K562 (cell line): ENCODE results near the gene SETD1B. TPM values are rescaled to one million over a fixed set of nuclear protein-coding genes. Genes with fewer than 3 reads are reported as not detected.

Experiments
- ATAC-seq: fragments of 200-7000 bp; cut with Tn5 transposase; 3 replicates; pipeline ENCODE4 v1.9.1; 2020; ENCODE audit warnings: moderate library complexity
- BruUV-seq: library from RNA; stranded (reverse); fragments of 400-500 nt; replicated peaks from 2 replicates; lab custom pipeline; 2021; lab: Mats Ljungman, UMichigan
- CTCF ChIA-PET: fragments of 300-600 bp; formaldehyde crosslinking; extraction: SDS; loops from one replicate; lab custom pipeline; 2021; ENCODE audit warnings: low intra/inter-chr PET ratio; lab: Yijun Ruan, JAX
- POLR2A ChIA-PET: fragments of 300-600, 350-650 bp; sonication (Branson Sonifier 250); formaldehyde crosslinking; extraction: SDS; loops from one replicate; lab custom pipeline; 2021; ENCODE audit warnings: antibody characterized with exemption, inconsistent platforms; lab: Yijun Ruan, JAX
- DNase-seq, 4 experiments: peaks; one replicate each; pipeline versions ENCODE4 v3.0.0 to v3.0.0-alpha.2; 2011 to 2018; ENCODE audit warnings: low spot score in 3 of 4, mixed read lengths in 3 of 4; ENCODE audit errors: extremely low read depth in 1 of 4
- FAIRE-seq: peaks from 2 replicates; lab custom pipeline; 2011; peaks lifted over from hg19 to GRCh38; lab: Jason Lieb, UNC
- H2AFZ ChIP-seq: 2 replicates; pipeline ENCODE4 v1.6.0; 2011; ENCODE audit warnings: low read depth, low read length, control low read depth, inconsistent platforms
- H3K27ac ChIP-seq: fragments of 200-600 bp; 3 replicates; pipeline ENCODE4 v1.8.0; 2011; ENCODE audit warnings: low read depth, mild to moderate bottlenecking, control low read depth, inconsistent platforms, low read length, moderate library complexity, mixed read lengths; ENCODE audit errors: extremely low read depth
- H3K27me3 ChIP-seq, 2 experiments: fragments of 300-600 bp in 1 of 2; 2 replicates in 1 of 2; 3 replicates in 1 of 2; pipeline versions ENCODE4 v1.6.0 to v1.8.0; 2011; ENCODE audit warnings: inconsistent platforms in 2 of 2, low read length in 2 of 2, mild to moderate bottlenecking in 1 of 2, mixed read lengths in 1 of 2, moderate library complexity in 1 of 2; ENCODE audit not compliant: control insufficient read depth in 2 of 2, insufficient read depth in 2 of 2
- H3K36me3 ChIP-seq: fragments of 300-600 bp; 3 replicates; pipeline ENCODE4 v1.8.0; 2011; ENCODE audit warnings: mild to moderate bottlenecking, low read length, inconsistent platforms; ENCODE audit not compliant: control insufficient read depth, insufficient read depth
- H3K4me1 ChIP-seq, 2 experiments: fragments of 200-600 bp in 1 of 2; replicated peaks in 1 of 2; 2 replicates in 1 of 2; 3 replicates in 1 of 2; pipeline versions ENCODE4 v1.5.1 to v1.8.0; 2011; ENCODE audit warnings: inconsistent platforms in 2 of 2, low read length in 2 of 2, mild to moderate bottlenecking in 1 of 2, mixed read lengths in 1 of 2, moderate library complexity in 1 of 2; ENCODE audit not compliant: control insufficient read depth in 2 of 2, insufficient read depth in 2 of 2
- H3K4me2 ChIP-seq: 2 replicates; pipeline ENCODE4 v1.6.1; 2011; ENCODE audit warnings: low read length, control low read depth, inconsistent platforms, mixed read lengths; ENCODE audit not compliant: insufficient read depth
- H3K4me3 ChIP-seq: fragments of 200-600 bp; sonication (generic), shearing (Covaris generic); 2 replicates; pipeline ENCODE4 v1.5.1; 2016; ENCODE audit warnings: control low read depth, inconsistent platforms
- H3K79me2 ChIP-seq: fragments of 200-600 bp; 3 replicates; pipeline ENCODE4 v1.8.0; 2011; ENCODE audit warnings: low read length, inconsistent platforms; ENCODE audit not compliant: control insufficient read depth, insufficient read depth
- H3K9ac ChIP-seq, 2 experiments: 2 replicates each; pipeline versions ENCODE4 v1.6.0 to v1.6.1; 2011; ENCODE audit warnings: low read depth in 2 of 2, low read length in 2 of 2, control low read depth in 1 of 2, inconsistent platforms in 1 of 2, mild to moderate bottlenecking in 1 of 2, mixed read lengths in 1 of 2; ENCODE audit not compliant: insufficient read depth in 1 of 2
- H3K9me1 ChIP-seq: one replicate; pipeline ENCODE4 v1.6.0; 2011; ENCODE audit warnings: inconsistent platforms, mild to moderate bottlenecking, low read length, moderate library complexity; ENCODE audit not compliant: control insufficient read depth, insufficient read depth
- H3K9me3 ChIP-seq: replicated peaks from 2 replicates; pipeline ENCODE4 v1.5.1; 2011; ENCODE audit warnings: low read depth, low read length, inconsistent platforms; ENCODE audit not compliant: control insufficient read depth, insufficient read depth
- H4K20me1 ChIP-seq: replicated peaks from 2 replicates; pipeline ENCODE4 v1.6.1; 2011; ENCODE audit warnings: low read length, inconsistent platforms, mixed read lengths; ENCODE audit not compliant: control insufficient read depth, insufficient read depth
- AFF1 ChIP-seq, 2 experiments: fragments of 450-650 bp; IDR thresholded peaks; 2 replicates each; pipeline ENCODE4 v1.6.1; 2018; ENCODE audit warnings: mild to moderate bottlenecking in 2 of 2, low read depth in 1 of 2; ENCODE audit not compliant: partially characterized antibody in 2 of 2
- IFI16 ChIP-seq: fragments of 250-450 bp; sonication (Bioruptor Pico); IDR thresholded peaks from 2 replicates; pipeline ENCODE4 v2.1.2; 2022; ENCODE audit warnings: mild to moderate bottlenecking, inconsistent platforms
- PHF20 ChIP-seq: fragments of 450-650 bp; IDR thresholded peaks from 2 replicates; pipeline ENCODE4 v1.6.1; 2018; ENCODE audit not compliant: partially characterized antibody
- ZFP91 ChIP-seq: sonication (generic); formaldehyde crosslinking; IDR thresholded peaks from 2 replicates; pipeline ENCODE4 v1.8.0; 2022; ENCODE audit warnings: mild to moderate bottlenecking, missing genetic modification reagents
- ZNF384 ChIP-seq: IDR thresholded peaks from 2 replicates; pipeline ENCODE4 v1.6.1; 2012; ENCODE audit warnings: low read depth, low read length, improper control_type of control experiment
- WGBS: fragments of 100-300 bp; shearing (Covaris generic); methylation state at CpG from one replicate; pipeline ENCODE4 v1.1.6; 2016; ENCODE audit warnings: low coverage, mixed read lengths; ENCODE audit not compliant: insufficient coverage; ENCODE audit errors: missing lambda C conversion rate; 5-methylcytosine and 5-hydroxymethylcytosine counted together
- in situ Hi-C: fragments of 300-500 bp; cut with MboI; formaldehyde crosslinking; loops from 4 replicates; pipeline ENCODE4 v1.15.0; 2018; ENCODE audit warnings: inconsistent platforms, mixed read lengths
- intact Hi-C: fragments of 100-400 bp; cut with micrococcal nuclease; formaldehyde crosslinking; loops from 2 replicates; pipeline ENCODE4 v1.14.2; 2022
- polyA plus RNA-seq, 8 experiments: library from polyadenylated mRNA; depleted of rRNA in 4 of 8; stranded (reverse) in 5 of 8; unstranded in 3 of 8; fragments of >200 nt; fragmentation: Nextera tagmentation in 2 of 8; fragmentation: Illumina TruSeq in 1 of 8; extraction: Ambion mirVana in 2 of 8; extraction: Trizol in 1 of 8; gene quantifications; 2 replicates each; pipeline versions ENCODE4 v1.2.1 to v1.2.3, GENCODE V29; 2011 to 2014; ENCODE audit warnings: inconsistent platforms in 1 of 8, missing spikeins in 1 of 8
- total RNA-seq, 7 experiments: library from RNA; depleted of rRNA in 6 of 7; stranded (reverse); fragments of >200 nt in 6 of 7; fragmentation: Illumina TruSeq in 2 of 7; extraction: Trizol in 2 of 7; gene quantifications; 2 replicates each; pipeline versions ENCODE4 v1.2.1 to v1.2.3, GENCODE V29; 2011 to 2021; ENCODE audit warnings: low replicate concordance in 1 of 7
- TF ChIP-seq, protein P1 (sequence below): fragments of 450-650 bp; conservative IDR thresholded peaks from 2 replicates; pipeline ENCODE4 v1.6.1; 2016; ENCODE audit warnings: missing genetic modification characterization, low read depth, mild to moderate bottlenecking, control low read depth, missing compliant biosample characterization
- TF ChIP-seq, protein P2 (sequence below), 2 experiments: fragments of 450-650 bp; conservative IDR thresholded peaks; 2 replicates each; pipeline ENCODE4 v1.6.1; 2017; ENCODE audit warnings: mild to moderate bottlenecking in 2 of 2, moderate library complexity in 2 of 2
- TF ChIP-seq, protein P3 (sequence below): fragments of 450-650 bp; IDR thresholded peaks from 2 replicates; pipeline ENCODE4 v1.6.1; 2018; ENCODE audit not compliant: partially characterized antibody

Gene SETD1B
- total and polyA plus RNA-seq, 9 of the 15 experiments (the other 6 are each of a cell fraction or from before 2014, with no cell fraction given), result 0.48 to 26.6 (median 2.3) TPM

- Histone ChIP-seq H3K79me2 (no peaks in the 10 kb centered on the region), H3K4me1 (peaks cover 15 to 36% of the 10 kb centered on the region in 2 experiments), H3K36me3 (peaks cover 6% of the 10 kb centered on the region; the same call in 1 of the 3 replicates), H3K4me2 (no peak overlapping the region), H3K9ac (no peak overlapping the region), H3K9me3 (no peaks in the 10 kb centered on the region), H3K27ac (no peak overlapping the region), H2AFZ (no peak overlapping the region), H4K20me1 (peaks cover 23% of the 10 kb centered on the region), H3K4me3 (no peak overlapping the region), H3K9me1 (peaks cover 3% of the 10 kb centered on the region), H3K27me3 (no peaks in the 10 kb centered on the region)
- peak; percentile 15 for FAIRE-seq
- in situ Hi-C loops (no loop called here), intact Hi-C loops (no loop called here)
- ATAC-seq, result no peak
- 26% methylated on average over 5 of the region's 6 CpGs for WGBS
- CTCF ChIA-PET, result interaction anchor here (0.6 kb wide), 1 partner anchor 10 kb away, joined by 4 read pairs; no protein-coding TSS in a partner anchor
- no TSS peak for BruUV-seq
- no peak for DNase-seq
- POLR2A ChIA-PET, result interaction anchor here (3.8 kb wide), 1 partner anchor 10 kb away, joined by 16 read pairs; the partner anchor contains the start of gene RHOF
- peak; percentile 31; the same call in 1 of the 2 replicates for TF ChIP-seq ZNF384
- TF ChIP-seq, protein P1, sequence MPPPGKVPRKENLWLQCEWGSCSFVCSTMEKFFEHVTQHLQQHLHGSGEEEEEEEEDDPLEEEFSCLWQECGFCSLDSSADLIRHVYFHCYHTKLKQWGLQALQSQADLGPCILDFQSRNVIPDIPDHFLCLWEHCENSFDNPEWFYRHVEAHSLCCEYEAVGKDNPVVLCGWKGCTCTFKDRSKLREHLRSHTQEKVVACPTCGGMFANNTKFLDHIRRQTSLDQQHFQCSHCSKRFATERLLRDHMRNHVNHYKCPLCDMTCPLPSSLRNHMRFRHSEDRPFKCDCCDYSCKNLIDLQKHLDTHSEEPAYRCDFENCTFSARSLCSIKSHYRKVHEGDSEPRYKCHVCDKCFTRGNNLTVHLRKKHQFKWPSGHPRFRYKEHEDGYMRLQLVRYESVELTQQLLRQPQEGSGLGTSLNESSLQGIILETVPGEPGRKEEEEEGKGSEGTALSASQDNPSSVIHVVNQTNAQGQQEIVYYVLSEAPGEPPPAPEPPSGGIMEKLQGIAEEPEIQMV (tag), result no peak
- no peak for TF ChIP-seq IFI16 (CRISPR knock-in tag)
- TF ChIP-seq ZFP91, result 0 out of 2 replicates have a peak, but pooled peaks have one; percentile 46
- no peak for TF ChIP-seq AFF1 (IDR thresholded peaks at IDR 0.05; ENCODE audit: low read depth in 1 of 2, partially characterized antibody in 2 of 2)
- no peak for TF ChIP-seq PHF20
- TF ChIP-seq, protein P2, sequence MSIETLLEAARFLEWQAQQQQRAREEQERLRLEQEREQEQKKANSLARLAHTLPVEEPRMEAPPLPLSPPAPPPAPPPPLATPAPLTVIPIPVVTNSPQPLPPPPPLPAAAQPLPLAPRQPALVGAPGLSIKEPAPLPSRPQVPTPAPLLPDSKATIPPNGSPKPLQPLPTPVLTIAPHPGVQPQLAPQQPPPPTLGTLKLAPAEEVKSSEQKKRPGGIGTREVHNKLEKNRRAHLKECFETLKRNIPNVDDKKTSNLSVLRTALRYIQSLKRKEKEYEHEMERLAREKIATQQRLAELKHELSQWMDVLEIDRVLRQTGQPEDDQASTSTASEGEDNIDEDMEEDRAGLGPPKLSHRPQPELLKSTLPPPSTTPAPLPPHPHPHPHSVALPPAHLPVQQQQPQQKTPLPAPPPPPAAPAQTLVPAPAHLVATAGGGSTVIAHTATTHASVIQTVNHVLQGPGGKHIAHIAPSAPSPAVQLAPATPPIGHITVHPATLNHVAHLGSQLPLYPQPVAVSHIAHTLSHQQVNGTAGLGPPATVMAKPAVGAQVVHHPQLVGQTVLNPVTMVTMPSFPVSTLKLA (conservative IDR thresholded peaks at IDR 0.05), result no peak
- TF ChIP-seq, protein P3, sequence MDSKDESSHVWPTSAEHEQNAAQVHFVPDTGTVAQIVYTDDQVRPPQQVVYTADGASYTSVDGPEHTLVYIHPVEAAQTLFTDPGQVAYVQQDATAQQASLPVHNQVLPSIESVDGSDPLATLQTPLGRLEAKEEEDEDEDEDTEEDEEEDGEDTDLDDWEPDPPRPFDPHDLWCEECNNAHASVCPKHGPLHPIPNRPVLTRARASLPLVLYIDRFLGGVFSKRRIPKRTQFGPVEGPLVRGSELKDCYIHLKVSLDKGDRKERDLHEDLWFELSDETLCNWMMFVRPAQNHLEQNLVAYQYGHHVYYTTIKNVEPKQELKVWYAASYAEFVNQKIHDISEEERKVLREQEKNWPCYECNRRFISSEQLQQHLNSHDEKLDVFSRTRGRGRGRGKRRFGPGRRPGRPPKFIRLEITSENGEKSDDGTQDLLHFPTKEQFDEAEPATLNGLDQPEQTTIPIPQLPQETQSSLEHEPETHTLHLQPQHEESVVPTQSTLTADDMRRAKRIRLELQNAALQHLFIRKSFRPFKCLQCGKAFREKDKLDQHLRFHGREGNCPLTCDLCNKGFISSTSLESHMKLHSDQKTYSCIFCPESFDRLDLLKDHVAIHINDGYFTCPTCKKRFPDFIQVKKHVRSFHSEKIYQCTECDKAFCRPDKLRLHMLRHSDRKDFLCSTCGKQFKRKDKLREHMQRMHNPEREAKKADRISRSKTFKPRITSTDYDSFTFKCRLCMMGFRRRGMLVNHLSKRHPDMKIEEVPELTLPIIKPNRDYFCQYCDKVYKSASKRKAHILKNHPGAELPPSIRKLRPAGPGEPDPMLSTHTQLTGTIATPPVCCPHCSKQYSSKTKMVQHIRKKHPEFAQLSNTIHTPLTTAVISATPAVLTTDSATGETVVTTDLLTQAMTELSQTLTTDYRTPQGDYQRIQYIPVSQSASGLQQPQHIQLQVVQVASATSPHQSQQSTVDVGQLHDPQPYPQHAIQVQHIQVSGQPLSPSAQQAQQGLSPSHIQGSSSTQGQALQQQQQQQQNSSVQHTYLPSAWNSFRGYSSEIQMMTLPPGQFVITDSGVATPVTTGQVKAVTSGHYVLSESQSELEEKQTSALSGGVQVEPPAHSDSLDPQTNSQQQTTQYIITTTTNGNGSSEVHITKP, result peak; percentile 69
These were observed 19.3 kb upstream of the SETD1B start for GRCh38 chr12:121784460-121784859.
